ENCODE data around the gene RALGAPA2. TPM values are rescaled to one million over a fixed set of nuclear protein-coding genes. Genes with fewer than 3 reads are reported as not detected.

RALGAPA2 gene
- total and polyA plus RNA-seq, 2 experiments from 2014 or later, result 13.1 to 43.4 TPM

DNA sequence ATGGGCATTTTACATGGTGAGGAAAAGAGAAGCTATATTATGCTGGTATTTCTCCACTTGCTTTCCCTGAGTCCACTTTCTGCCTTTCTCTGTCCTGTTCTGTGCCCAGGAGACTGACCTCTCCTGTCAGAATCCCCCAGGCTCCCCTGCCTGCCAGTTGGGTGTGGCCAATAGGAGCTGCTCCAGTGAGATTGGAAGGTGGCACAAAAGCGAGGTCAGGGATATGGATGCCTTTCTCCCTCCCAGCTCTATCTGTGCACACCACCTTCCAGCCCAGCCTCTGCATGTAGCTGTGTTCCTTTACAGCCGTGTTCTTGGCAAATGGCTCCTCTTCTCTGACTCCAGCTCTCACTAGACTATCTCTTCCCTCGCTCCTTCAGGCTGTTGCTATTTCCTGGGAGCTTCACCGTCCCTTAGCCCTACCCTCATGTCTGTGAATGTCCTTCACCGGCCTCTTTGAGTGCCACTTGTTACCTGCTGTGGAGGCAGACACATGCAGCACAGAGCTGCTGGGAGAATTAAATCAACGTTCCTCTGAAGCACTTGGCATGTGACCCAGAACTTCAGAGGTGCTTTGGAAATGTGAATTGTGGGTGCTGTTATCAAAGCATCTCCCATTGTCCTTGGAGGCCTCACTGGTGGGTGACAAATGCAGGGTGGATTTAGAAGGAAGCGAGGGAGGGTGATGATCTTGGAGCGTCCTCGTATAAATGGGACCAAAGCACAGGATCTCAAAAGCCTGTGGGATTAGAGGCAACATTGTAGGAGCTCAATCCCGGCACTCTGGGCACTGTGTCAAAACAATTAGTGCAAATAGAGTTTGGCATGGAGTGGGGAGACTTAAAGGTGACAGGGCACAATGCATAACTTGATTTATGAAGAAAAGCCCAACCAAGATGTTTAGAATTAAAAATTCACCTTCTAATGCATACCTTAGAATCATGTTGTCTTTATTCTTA is 28.9 kb upstream of the RALGAPA2 start:
- no peak overlapping the region for H3K4me2 ChIP-seq

More for the DNA sequence above, 28.9 kb upstream of the RALGAPA2 start:
- Mint-ChIP-seq H3K36me3 (ENCODE audit: low read depth) (no peaks in the 10 kb centered on the region), H3K27ac (no peak overlapping the region), H3K4me1 (peaks cover 28% of the 10 kb centered on the region), H3K4me3 (no peak overlapping the region), H3K9me3 (no peaks in the 10 kb centered on the region), H3K27me3 (ENCODE audit: insufficient read depth, low read depth, poor library complexity) (no peaks in the 10 kb centered on the region)
- no peak for TF ChIP-seq NANOG (IDR thresholded peaks at IDR 0.05; ENCODE audit: borderline replicate concordance)
- no peak for TF ChIP-seq STAT1 (IDR thresholded peaks at IDR 0.05; ENCODE audit: unreplicated experiment)
- TF ChIP-seq POLR2AphosphoS5 (IDR thresholded peaks at IDR 0.05; ENCODE audit: low read depth), result no peak
- no peak for TF ChIP-seq CREB1 (CRISPR knock-in tag; IDR thresholded peaks at IDR 0.05; ENCODE audit: low read depth)
- no peak for TF ChIP-seq ZNF114 (CRISPR knock-in tag; IDR thresholded peaks at IDR 0.05)
- no peak for TF ChIP-seq EZH2 (IDR thresholded peaks at IDR 0.05; ENCODE audit: low read depth, unreplicated experiment)
- TF ChIP-seq JUNB (IDR thresholded peaks at IDR 0.05; ENCODE audit: unreplicated experiment), result no peak
- TF ChIP-seq, protein P1, sequence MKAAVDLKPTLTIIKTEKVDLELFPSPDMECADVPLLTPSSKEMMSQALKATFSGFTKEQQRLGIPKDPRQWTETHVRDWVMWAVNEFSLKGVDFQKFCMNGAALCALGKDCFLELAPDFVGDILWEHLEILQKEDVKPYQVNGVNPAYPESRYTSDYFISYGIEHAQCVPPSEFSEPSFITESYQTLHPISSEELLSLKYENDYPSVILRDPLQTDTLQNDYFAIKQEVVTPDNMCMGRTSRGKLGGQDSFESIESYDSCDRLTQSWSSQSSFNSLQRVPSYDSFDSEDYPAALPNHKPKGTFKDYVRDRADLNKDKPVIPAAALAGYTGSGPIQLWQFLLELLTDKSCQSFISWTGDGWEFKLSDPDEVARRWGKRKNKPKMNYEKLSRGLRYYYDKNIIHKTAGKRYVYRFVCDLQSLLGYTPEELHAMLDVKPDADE (IDR thresholded peaks at IDR 0.05), result no peak
- TF ChIP-seq, protein P2, sequence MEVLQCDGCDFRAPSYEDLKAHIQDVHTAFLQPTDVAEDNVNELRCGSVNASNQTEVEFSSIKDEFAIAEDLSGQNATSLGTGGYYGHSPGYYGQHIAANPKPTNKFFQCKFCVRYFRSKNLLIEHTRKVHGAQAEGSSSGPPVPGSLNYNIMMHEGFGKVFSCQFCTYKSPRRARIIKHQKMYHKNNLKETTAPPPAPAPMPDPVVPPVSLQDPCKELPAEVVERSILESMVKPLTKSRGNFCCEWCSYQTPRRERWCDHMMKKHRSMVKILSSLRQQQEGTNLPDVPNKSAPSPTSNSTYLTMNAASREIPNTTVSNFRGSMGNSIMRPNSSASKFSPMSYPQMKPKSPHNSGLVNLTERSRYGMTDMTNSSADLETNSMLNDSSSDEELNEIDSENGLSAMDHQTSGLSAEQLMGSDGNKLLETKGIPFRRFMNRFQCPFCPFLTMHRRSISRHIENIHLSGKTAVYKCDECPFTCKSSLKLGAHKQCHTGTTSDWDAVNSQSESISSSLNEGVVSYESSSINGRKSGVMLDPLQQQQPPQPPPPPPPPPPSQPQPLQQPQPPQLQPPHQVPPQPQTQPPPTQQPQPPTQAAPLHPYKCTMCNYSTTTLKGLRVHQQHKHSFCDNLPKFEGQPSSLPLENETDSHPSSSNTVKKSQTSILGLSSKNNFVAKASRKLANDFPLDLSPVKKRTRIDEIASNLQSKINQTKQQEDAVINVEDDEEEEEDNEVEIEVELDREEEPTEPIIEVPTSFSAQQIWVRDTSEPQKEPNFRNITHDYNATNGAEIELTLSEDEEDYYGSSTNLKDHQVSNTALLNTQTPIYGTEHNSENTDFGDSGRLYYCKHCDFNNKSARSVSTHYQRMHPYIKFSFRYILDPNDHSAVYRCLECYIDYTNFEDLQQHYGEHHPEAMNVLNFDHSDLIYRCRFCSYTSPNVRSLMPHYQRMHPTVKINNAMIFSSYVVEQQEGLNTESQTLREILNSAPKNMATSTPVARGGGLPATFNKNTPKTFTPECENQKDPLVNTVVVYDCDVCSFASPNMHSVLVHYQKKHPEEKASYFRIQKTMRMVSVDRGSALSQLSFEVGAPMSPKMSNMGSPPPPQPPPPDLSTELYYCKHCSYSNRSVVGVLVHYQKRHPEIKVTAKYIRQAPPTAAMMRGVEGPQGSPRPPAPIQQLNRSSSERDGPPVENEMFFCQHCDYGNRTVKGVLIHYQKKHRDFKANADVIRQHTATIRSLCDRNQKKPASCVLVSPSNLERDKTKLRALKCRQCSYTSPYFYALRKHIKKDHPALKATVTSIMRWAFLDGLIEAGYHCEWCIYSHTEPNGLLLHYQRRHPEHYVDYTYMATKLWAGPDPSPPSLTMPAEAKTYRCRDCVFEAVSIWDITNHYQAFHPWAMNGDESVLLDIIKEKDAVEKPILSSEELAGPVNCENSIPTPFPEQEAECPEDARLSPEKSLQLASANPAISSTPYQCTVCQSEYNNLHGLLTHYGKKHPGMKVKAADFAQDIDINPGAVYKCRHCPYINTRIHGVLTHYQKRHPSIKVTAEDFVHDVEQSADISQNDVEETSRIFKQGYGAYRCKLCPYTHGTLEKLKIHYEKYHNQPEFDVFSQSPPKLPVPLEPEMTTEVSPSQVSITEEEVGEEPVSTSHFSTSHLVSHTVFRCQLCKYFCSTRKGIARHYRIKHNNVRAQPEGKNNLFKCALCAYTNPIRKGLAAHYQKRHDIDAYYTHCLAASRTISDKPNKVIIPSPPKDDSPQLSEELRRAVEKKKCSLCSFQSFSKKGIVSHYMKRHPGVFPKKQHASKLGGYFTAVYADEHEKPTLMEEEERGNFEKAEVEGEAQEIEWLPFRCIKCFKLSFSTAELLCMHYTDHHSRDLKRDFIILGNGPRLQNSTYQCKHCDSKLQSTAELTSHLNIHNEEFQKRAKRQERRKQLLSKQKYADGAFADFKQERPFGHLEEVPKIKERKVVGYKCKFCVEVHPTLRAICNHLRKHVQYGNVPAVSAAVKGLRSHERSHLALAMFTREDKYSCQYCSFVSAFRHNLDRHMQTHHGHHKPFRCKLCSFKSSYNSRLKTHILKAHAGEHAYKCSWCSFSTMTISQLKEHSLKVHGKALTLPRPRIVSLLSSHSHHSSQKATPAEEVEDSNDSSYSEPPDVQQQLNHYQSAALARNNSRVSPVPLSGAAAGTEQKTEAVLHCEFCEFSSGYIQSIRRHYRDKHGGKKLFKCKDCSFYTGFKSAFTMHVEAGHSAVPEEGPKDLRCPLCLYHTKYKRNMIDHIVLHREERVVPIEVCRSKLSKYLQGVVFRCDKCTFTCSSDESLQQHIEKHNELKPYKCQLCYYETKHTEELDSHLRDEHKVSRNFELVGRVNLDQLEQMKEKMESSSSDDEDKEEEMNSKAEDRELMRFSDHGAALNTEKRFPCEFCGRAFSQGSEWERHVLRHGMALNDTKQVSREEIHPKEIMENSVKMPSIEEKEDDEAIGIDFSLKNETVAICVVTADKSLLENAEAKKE (CRISPR knock-in tag; IDR thresholded peaks at IDR 0.05), result no peak
- TF ChIP-seq, protein P3, sequence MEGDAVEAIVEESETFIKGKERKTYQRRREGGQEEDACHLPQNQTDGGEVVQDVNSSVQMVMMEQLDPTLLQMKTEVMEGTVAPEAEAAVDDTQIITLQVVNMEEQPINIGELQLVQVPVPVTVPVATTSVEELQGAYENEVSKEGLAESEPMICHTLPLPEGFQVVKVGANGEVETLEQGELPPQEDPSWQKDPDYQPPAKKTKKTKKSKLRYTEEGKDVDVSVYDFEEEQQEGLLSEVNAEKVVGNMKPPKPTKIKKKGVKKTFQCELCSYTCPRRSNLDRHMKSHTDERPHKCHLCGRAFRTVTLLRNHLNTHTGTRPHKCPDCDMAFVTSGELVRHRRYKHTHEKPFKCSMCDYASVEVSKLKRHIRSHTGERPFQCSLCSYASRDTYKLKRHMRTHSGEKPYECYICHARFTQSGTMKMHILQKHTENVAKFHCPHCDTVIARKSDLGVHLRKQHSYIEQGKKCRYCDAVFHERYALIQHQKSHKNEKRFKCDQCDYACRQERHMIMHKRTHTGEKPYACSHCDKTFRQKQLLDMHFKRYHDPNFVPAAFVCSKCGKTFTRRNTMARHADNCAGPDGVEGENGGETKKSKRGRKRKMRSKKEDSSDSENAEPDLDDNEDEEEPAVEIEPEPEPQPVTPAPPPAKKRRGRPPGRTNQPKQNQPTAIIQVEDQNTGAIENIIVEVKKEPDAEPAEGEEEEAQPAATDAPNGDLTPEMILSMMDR (conservative IDR thresholded peaks at IDR 0.05; ENCODE audit: low read depth in 2 of 2), result no peak
- no peak for TF ChIP-seq EZH2phosphoT487 (IDR thresholded peaks at IDR 0.05; ENCODE audit: unreplicated experiment)
- TF ChIP-seq, protein P4, sequence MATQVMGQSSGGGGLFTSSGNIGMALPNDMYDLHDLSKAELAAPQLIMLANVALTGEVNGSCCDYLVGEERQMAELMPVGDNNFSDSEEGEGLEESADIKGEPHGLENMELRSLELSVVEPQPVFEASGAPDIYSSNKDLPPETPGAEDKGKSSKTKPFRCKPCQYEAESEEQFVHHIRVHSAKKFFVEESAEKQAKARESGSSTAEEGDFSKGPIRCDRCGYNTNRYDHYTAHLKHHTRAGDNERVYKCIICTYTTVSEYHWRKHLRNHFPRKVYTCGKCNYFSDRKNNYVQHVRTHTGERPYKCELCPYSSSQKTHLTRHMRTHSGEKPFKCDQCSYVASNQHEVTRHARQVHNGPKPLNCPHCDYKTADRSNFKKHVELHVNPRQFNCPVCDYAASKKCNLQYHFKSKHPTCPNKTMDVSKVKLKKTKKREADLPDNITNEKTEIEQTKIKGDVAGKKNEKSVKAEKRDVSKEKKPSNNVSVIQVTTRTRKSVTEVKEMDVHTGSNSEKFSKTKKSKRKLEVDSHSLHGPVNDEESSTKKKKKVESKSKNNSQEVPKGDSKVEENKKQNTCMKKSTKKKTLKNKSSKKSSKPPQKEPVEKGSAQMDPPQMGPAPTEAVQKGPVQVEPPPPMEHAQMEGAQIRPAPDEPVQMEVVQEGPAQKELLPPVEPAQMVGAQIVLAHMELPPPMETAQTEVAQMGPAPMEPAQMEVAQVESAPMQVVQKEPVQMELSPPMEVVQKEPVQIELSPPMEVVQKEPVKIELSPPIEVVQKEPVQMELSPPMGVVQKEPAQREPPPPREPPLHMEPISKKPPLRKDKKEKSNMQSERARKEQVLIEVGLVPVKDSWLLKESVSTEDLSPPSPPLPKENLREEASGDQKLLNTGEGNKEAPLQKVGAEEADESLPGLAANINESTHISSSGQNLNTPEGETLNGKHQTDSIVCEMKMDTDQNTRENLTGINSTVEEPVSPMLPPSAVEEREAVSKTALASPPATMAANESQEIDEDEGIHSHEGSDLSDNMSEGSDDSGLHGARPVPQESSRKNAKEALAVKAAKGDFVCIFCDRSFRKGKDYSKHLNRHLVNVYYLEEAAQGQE (IDR thresholded peaks at IDR 0.05; ENCODE audit: unreplicated experiment), result no peak
- Histone ChIP-seq H3K27me3 (ENCODE audit: insufficient read depth) (no peaks in the 10 kb centered on the region), H3K79me2 (replicated peaks; ENCODE audit: insufficient read depth) (no peaks in the 10 kb centered on the region), H3K9me2 (ENCODE audit: insufficient read depth) (no peaks in the 10 kb centered on the region), H4K20me1 (replicated peaks; ENCODE audit: insufficient read depth) (no peaks in the 10 kb centered on the region), H3F3A (replicated peaks; ENCODE audit: low read depth) (0 out of 2 replicates have a peak, but pooled peaks cover 2% of the 10 kb centered on the region), H3K27ac (ENCODE audit: low read depth) (no peak overlapping the region), H3K4me3 (no peak overlapping the region), H3K36me3 (ENCODE audit: insufficient read depth) (no peaks in the 10 kb centered on the region), H3K4me1 (ENCODE audit: insufficient read depth) (peaks cover 17% of the 10 kb centered on the region), H2AFZ (peak overlapping the region; percentile 63; the same call in 1 of the 2 replicates)
- ATAC-seq (no peak), DNase-seq (ENCODE audit: low spot score) (no peak)
